ENCODE results near the gene KHSRP.

DNA sequence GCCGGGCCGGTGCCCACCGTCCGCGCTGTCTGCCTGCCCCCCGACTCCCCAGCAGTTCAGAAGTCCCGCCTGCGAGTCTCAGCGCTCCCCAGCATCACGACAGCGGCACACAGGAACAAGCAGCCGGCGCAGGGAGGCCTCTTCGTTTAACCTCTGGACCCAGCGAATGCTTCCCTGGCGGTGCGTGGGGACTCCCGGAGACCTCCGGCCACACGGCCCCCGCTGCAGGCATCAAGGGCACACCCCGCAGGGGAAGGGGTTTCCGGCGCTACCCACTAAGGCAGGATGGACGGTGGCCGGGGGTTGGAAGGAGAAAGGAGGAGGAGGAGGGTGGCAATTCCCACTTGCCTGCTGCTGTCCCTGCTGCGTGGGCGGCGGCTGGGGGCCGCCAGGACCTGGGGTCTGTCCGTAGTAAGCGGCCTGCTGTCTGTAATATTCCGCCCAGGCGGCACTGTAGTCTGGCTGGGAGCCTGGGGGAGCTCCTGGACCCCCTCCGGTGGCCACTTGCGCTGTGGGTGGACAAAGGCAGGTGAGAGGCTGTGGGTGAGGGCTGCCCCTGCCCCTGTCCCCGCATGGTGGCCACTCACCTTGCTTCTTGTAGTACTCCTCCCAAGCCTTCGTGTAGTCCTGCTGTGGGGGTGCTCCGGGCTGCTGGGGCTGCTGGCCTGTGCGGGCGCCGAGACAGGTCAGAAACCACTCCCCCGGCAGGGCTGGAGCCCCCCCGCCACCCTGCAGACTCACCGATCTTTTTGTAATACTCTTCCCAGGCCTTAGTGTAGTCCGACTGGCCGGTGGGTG, 9.6 kb downstream of the KHSRP start:
- TF ChIP-seq, protein P1, sequence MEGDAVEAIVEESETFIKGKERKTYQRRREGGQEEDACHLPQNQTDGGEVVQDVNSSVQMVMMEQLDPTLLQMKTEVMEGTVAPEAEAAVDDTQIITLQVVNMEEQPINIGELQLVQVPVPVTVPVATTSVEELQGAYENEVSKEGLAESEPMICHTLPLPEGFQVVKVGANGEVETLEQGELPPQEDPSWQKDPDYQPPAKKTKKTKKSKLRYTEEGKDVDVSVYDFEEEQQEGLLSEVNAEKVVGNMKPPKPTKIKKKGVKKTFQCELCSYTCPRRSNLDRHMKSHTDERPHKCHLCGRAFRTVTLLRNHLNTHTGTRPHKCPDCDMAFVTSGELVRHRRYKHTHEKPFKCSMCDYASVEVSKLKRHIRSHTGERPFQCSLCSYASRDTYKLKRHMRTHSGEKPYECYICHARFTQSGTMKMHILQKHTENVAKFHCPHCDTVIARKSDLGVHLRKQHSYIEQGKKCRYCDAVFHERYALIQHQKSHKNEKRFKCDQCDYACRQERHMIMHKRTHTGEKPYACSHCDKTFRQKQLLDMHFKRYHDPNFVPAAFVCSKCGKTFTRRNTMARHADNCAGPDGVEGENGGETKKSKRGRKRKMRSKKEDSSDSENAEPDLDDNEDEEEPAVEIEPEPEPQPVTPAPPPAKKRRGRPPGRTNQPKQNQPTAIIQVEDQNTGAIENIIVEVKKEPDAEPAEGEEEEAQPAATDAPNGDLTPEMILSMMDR (IDR thresholded peaks at IDR 0.05; ENCODE audit: low read depth, low read length, poor library complexity, severe bottlenecking), result no peak
- TF ChIP-seq EZH2phosphoT487 (IDR thresholded peaks at IDR 0.05; ENCODE audit: borderline replicate concordance, low read length), result no peak
